Mesenchymal stem cell (in vitro differentiated cells and primary cell): Measurements from ENCODE around the gene PDE11A. TPM values are rescaled to one million over a fixed set of nuclear protein-coding genes. Genes with fewer than 3 reads are reported as not detected.

Experiments used
- DNase-seq: peaks from one replicate; pipeline ENCODE4 v3.0.0-alpha.2; 2013
- H2AFZ ChIP-seq: one replicate; pipeline ENCODE4 v1.6.1; 2013; ENCODE audit warnings: low read depth, mild to moderate bottlenecking, control low read depth, inconsistent platforms, low read length, moderate library complexity
- H2AK5ac ChIP-seq: 2 replicates; pipeline ENCODE4 v1.6.1; 2013; ENCODE audit warnings: low read length, moderate library complexity, mild to moderate bottlenecking, inconsistent platforms; ENCODE audit not compliant: severe bottlenecking
- H2BK120ac ChIP-seq: one replicate; pipeline ENCODE4 v1.6.1; 2013; ENCODE audit warnings: low read depth, mild to moderate bottlenecking, inconsistent platforms, low read length, moderate library complexity
- H2BK12ac ChIP-seq, 2 experiments: one replicate each; pipeline ENCODE4 v1.6.1; 2013; ENCODE audit warnings: inconsistent platforms in 2 of 2, low read length in 2 of 2, mild to moderate bottlenecking in 2 of 2, moderate library complexity in 2 of 2, control low read depth in 1 of 2
- H2BK15ac ChIP-seq: one replicate; pipeline ENCODE4 v1.6.1; 2013; ENCODE audit warnings: mild to moderate bottlenecking, low read depth, inconsistent platforms; ENCODE audit not compliant: poor library complexity, severe bottlenecking
- H2BK5ac ChIP-seq: 2 replicates; pipeline ENCODE4 v1.6.1; 2013; ENCODE audit warnings: low read depth, mild to moderate bottlenecking, low read length, control low read depth, inconsistent platforms; ENCODE audit not compliant: poor library complexity, severe bottlenecking
- H3K14ac ChIP-seq, 2 experiments: one replicate each; pipeline ENCODE4 v1.6.1; 2013; ENCODE audit warnings: inconsistent platforms in 2 of 2, low read length in 2 of 2, control low read depth in 1 of 2, mild to moderate bottlenecking in 1 of 2, moderate library complexity in 1 of 2
- H3K18ac ChIP-seq, 2 experiments: one replicate each; pipeline ENCODE4 v1.6.1; 2013; ENCODE audit warnings: inconsistent platforms in 2 of 2, low read length in 2 of 2, control low read depth in 1 of 2, low read depth in 1 of 2, mild to moderate bottlenecking in 1 of 2
- H3K23ac ChIP-seq, 2 experiments: one replicate each; pipeline ENCODE4 v1.6.1; 2013; ENCODE audit warnings: inconsistent platforms in 2 of 2, low read length in 2 of 2, mild to moderate bottlenecking in 2 of 2, moderate library complexity in 2 of 2, control low read depth in 1 of 2
- H3K27ac ChIP-seq: 2 replicates; pipeline ENCODE4 v1.5.1; 2013; ENCODE audit warnings: mild to moderate bottlenecking, moderate library complexity, low read length, control low read depth, inconsistent platforms; ENCODE audit not compliant: poor library complexity, severe bottlenecking
- H3K27me3 ChIP-seq, 2 experiments: 2 replicates each; pipeline versions ENCODE4 v1.6.1 to v1.7.0; 2013; ENCODE audit warnings: low read length in 2 of 2, mild to moderate bottlenecking in 2 of 2, moderate library complexity in 2 of 2, control low read depth in 1 of 2, inconsistent platforms in 1 of 2; ENCODE audit not compliant: control insufficient read depth in 1 of 2, insufficient read depth in 1 of 2
- H3K36me3 ChIP-seq, 2 experiments: 2 replicates each; pipeline versions ENCODE4 v1.6.1 to v1.7.0; 2013; ENCODE audit warnings: low read length in 2 of 2, control low read depth in 1 of 2, inconsistent platforms in 1 of 2, low read depth in 1 of 2, mild to moderate bottlenecking in 1 of 2; ENCODE audit not compliant: insufficient read depth in 2 of 2, control insufficient read depth in 1 of 2
- H3K4ac ChIP-seq, 2 experiments: one replicate each; pipeline ENCODE4 v1.6.1; 2013; ENCODE audit warnings: inconsistent platforms in 2 of 2, low read length in 2 of 2, mild to moderate bottlenecking in 2 of 2, moderate library complexity in 2 of 2, control low read depth in 1 of 2, low read depth in 1 of 2
- H3K4me1 ChIP-seq: 2 replicates; pipeline ENCODE4 v1.6.1; 2013; ENCODE audit warnings: low read depth, low read length, control low read depth; ENCODE audit not compliant: control insufficient read depth, insufficient read depth
- H3K4me2 ChIP-seq: 2 replicates; pipeline ENCODE4 v1.6.1; 2013; ENCODE audit warnings: low read length, mild to moderate bottlenecking, inconsistent platforms; ENCODE audit not compliant: poor library complexity, severe bottlenecking
- H3K4me3 ChIP-seq, 2 experiments: 2 replicates each; pipeline versions ENCODE4 v1.5.1 to v1.7.0; 2013; ENCODE audit warnings: low read length in 2 of 2, mild to moderate bottlenecking in 2 of 2, control low read depth in 1 of 2, low read depth in 1 of 2; ENCODE audit not compliant: insufficient read depth in 1 of 2
- H3K79me1 ChIP-seq: replicated peaks from 2 replicates; pipeline ENCODE4 v1.6.1; 2013; ENCODE audit warnings: mild to moderate bottlenecking, control low read depth, low read length, inconsistent platforms; ENCODE audit not compliant: poor library complexity, severe bottlenecking
- H3K9ac ChIP-seq: 2 replicates; pipeline ENCODE4 v1.7.0; 2013; ENCODE audit warnings: mild to moderate bottlenecking, low read length, moderate library complexity
- H3K9me3 ChIP-seq: 2 replicates; pipeline ENCODE4 v1.7.0; 2013; ENCODE audit warnings: mild to moderate bottlenecking, low read length; ENCODE audit not compliant: control insufficient read depth
- H4K8ac ChIP-seq: one replicate; pipeline ENCODE4 v1.6.1; 2013; ENCODE audit warnings: inconsistent platforms, mild to moderate bottlenecking, low read length, moderate library complexity
- H4K91ac ChIP-seq: one replicate; pipeline ENCODE4 v1.6.1; 2013; ENCODE audit warnings: mild to moderate bottlenecking, low read length, inconsistent platforms
- WGBS: methylation state at CpG from one replicate; pipeline ENCODE4 v1.1.7; 2013; ENCODE audit warnings: mixed read lengths; 5-methylcytosine and 5-hydroxymethylcytosine counted together
- small RNA-seq: library from polyadenylated mRNA; stranded (forward); fragments of <200 nt; extraction: miRNeasy Mini kit (QIAGEN cat#:217004); gene quantifications from one replicate; pipeline ENCODE3, GENCODE V24; 2013; ENCODE audit warnings: low read depth

PDE11A gene

GRCh38 chr2:177577075-177577474 is 495.5 kb downstream of the PDE11A start:
- no peak overlapping the region for H3K4me2 ChIP-seq
- no peak overlapping the region for H3K4ac ChIP-seq
- H3K79me1 ChIP-seq, result no peaks in the 10 kb centered on the region
- no peak overlapping the region for H2BK5ac ChIP-seq
- no peak overlapping the region for H3K4me3 ChIP-seq
- no peak overlapping the region for H4K8ac ChIP-seq
- H3K14ac ChIP-seq, result no peak overlapping the region
- H2AK5ac ChIP-seq, result no peak overlapping the region
- no peak overlapping the region for H4K91ac ChIP-seq
- no peak overlapping the region for H2AFZ ChIP-seq
- peaks cover 0 to 6% of the 10 kb centered on the region in 2 experiments for H3K27me3 ChIP-seq
- H2BK120ac ChIP-seq, result no peak overlapping the region
- no peak overlapping the region for H3K18ac ChIP-seq
- no peak overlapping the region for H2BK15ac ChIP-seq
- no peak overlapping the region for H3K9ac ChIP-seq
- no peak overlapping the region for H2BK12ac ChIP-seq
- H3K27ac ChIP-seq, result no peak overlapping the region
- no peaks in the 10 kb centered on the region for H3K9me3 ChIP-seq
- 92% methylated on average over 1 of the region's 1 CpG for WGBS
- H3K23ac ChIP-seq, result no peak overlapping the region
- no peaks in the 10 kb centered on the region for H3K4me1 ChIP-seq
- DNase-seq, result no peak
- H3K36me3 ChIP-seq, result no peaks in the 10 kb centered on the region

DNA sequence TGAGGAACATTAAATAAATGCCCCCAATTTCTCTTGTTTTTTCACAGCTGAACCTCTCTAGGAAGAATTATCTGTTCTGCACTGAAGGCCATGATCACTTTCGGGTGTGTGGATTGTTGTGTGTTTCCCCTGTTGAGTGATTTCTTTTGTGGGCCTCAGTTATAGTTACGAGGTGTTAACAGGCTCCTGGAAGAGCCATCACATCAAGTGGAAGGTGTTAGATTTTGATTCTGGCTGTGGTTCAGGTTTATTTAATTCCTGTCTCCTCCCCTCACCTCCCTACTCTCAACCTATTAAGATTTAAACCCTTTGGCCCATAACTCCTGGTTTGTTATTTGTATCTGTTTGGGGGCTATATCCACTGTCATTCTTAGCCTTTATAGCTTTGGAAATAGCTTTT is 497.2 kb downstream of the PDE11A start:
- H3K9ac ChIP-seq, result no peak overlapping the region
- H4K91ac ChIP-seq, result no peak overlapping the region
- no peak for DNase-seq
- H2BK120ac ChIP-seq, result no peak overlapping the region
- H3K4me2 ChIP-seq, result no peak overlapping the region
- H3K36me3 ChIP-seq, result no peaks in the 10 kb centered on the region
- no peak overlapping the region for H3K4ac ChIP-seq
- no CpG with 5 or more reads among the region's 2 CpGs for WGBS
- H2AFZ ChIP-seq, result no peak overlapping the region
- H3K4me1 ChIP-seq, result peaks cover 1% of the 10 kb centered on the region
- H3K23ac ChIP-seq, result no peak overlapping the region
- H3K27me3 ChIP-seq, result peaks cover 0 to under 1% of the 10 kb centered on the region in 2 experiments
- no peak overlapping the region for H3K14ac ChIP-seq
- H4K8ac ChIP-seq, result no peak overlapping the region
- H2AK5ac ChIP-seq, result no peak overlapping the region
- H2BK15ac ChIP-seq, result no peak overlapping the region
- H3K4me3 ChIP-seq, result no peak overlapping the region
- H3K9me3 ChIP-seq, result no peaks in the 10 kb centered on the region
- H3K79me1 ChIP-seq, result no peaks in the 10 kb centered on the region
- H3K18ac ChIP-seq, result no peak overlapping the region
- H2BK12ac ChIP-seq, result no peak overlapping the region
- no peak overlapping the region for H3K27ac ChIP-seq
- H2BK5ac ChIP-seq, result no peak overlapping the region

DNA sequence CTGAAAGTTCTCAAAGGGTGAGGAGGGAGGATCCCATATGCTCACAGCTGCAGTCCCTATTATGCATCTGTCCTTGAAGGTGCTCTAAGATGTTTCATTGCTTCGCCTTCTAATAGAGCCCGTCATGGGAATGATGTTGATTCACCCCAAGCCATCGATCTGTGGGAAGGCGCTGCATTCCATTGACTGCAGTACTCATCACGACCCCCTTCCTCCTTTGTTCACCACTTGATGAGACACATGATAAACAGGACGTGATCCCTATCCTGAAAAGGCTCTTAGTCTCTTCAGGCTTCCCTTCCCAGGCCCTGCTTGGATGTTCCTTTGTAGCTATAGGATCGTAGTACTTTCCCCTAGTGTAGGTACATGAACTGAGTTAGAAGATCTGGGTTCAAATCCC is 498.2 kb downstream of the PDE11A start:
- Histone ChIP-seq H3K18ac (no peak overlapping the region), H3K4me2 (no peak overlapping the region), H3K4ac (no peak overlapping the region), H2BK15ac (no peak overlapping the region), H3K23ac (no peak overlapping the region), H3K4me1 (peaks cover 1% of the 10 kb centered on the region), H3K36me3 (no peaks in the 10 kb centered on the region), H2BK5ac (no peak overlapping the region), H2AFZ (no peak overlapping the region), H3K27me3 (no peaks in the 10 kb centered on the region), H3K9me3 (no peaks in the 10 kb centered on the region), H4K8ac (no peak overlapping the region), H2BK120ac (no peak overlapping the region), H2AK5ac (no peak overlapping the region), H3K9ac (no peak overlapping the region), H3K79me1 (no peaks in the 10 kb centered on the region), H4K91ac (no peak overlapping the region), H3K27ac (no peak overlapping the region), H3K14ac (no peak overlapping the region), H2BK12ac (no peak overlapping the region), H3K4me3 (no peak overlapping the region)
- WGBS, result 82% methylated on average over 6 of the region's 7 CpGs
- no peak for DNase-seq

Small RNAs within 50 kb of the gene (small RNA-seq; reads per million reads assigned to genes)
- gene AC011998.1 (not detected), gene RNU6-629P (0.86 reads per million)
